Dedifferentiated amniotic fluid mesenchymal stem cell (primary cell): ENCODE results near the gene B4GALT1.

Experiments used
- DNase-seq: peaks from one replicate; pipeline ENCODE4 v3.0.0-alpha.2; 2016; ENCODE audit errors: extremely low spot score

The B4GALT1 gene

DNA sequence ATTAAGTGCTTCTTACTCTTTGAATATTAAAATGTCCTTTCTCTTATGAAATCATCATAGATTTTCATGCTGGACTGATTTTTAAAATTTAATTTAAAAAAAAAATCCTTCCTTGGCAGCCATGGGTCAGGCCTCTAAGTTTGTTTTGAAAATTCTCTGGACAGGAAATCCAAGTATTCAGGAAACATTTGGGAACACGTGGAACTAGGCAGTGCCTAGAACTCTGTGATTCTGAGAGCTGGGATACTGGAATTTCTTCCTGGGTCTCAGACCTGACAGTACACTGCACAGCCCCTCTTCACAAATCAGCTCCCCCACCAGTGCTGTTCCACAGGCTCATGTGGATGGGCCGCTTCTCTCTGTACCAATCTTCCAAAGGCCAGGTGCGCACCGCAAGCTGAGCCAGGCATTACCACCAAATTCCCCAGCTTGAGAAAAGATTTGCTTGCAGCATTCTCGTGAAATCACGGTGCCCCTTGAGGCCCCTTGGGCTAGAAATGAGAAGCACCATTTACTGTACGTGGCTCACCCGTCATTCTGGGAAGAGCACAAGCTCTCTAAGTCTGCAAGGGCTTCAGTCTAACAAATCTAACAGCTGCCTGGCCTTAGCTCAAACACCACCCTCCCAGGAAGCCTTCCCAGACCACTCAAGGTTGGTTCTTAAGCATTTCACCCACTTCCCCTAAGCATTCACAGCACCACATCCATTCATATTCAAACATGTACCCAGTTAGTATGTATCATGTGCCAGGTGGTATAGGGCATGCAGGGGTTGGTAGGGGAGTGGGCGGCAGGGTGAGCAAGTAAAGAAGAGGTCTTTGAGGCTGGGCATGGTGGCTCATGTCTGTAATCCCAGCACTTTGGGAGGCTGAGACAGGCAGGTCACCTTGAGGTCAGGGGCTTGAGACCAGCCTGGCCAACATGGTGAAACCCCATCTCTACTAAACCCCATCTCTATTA lies 26.5 kb downstream of the B4GALT1 start:
- no peak for DNase-seq

DNA sequence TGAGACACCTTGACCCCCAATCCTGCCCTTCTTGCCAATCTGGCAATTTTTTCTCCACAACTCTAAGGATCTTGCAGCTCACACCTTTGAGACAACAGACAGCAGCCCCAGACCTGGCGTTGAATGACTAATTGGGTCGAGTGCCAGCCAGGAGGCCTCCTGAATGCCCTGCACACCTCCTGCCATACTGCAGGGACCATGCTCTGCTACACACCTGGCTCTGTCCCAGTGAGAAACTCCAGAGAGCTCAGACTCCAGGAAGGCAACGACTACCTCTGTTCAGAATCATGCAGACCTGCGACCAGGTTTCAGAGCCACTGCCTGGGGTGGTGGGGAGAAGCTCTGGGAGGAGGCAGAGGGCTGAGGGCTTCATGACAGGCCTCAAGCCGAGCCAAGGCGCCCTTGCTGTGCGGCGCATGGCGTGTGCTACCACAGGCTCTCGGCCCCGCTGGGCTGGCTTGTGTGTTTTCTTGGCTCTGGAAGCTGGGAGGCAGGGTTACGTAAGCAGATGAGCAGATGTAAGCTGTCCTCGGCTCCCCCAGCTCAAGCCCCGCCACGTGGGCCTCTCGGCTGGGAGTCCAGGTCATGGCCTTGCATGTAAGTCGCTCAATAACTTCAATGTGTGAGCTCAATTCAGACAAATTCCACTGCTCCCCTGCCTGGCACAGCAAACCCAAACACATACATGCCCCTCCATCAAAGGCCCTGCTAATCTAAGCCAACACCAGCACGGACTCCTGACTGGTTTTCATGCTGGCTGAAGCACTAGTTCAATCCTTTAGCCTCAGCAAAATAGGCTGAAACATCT lies 27.5 kb downstream of the B4GALT1 start:
- DNase-seq, result no peak

DNA sequence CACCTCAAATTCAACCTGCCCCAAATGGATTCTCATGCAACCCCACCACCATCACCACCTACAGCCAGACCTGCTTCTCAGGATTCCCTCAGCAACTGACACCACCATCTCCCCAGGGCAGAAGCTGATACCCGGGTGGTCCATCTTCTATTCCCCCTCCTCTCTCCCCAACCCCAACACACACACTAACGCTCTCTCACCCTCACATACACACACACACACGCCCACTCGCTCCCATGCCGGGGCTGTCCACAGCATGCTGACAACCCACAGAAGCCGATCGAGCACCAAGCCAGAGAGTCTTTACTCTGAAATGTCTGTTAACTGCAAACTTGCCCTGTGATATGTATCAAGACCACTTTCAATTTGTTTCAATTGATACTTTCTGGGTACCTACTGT lies 28.4 kb downstream of the B4GALT1 start:
- no peak for DNase-seq

DNA sequence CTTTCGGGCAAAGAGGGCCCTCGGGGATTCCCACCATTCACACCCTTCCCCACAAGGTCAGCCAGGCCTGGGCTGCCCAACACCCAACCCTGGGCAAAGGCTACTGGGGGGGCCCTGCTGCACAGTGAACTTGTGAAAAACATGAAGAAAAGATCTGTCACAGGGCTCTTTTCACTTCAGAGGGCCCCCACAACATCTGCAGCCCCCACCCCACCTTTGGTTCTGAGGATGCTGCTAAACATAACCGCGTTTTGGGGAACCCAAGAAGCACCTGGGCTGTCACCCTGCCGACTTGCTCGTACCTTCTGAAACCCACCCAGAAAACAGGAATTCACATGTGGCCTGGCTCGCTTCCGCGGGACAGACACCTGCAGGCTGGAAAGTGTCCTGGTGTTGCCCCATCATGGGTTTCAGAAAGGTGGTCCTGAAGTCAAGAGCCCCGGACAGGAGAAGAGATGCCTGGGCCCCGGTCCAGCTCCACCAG lies 29.3 kb downstream of the B4GALT1 start:
- DNase-seq, result no peak

DNA sequence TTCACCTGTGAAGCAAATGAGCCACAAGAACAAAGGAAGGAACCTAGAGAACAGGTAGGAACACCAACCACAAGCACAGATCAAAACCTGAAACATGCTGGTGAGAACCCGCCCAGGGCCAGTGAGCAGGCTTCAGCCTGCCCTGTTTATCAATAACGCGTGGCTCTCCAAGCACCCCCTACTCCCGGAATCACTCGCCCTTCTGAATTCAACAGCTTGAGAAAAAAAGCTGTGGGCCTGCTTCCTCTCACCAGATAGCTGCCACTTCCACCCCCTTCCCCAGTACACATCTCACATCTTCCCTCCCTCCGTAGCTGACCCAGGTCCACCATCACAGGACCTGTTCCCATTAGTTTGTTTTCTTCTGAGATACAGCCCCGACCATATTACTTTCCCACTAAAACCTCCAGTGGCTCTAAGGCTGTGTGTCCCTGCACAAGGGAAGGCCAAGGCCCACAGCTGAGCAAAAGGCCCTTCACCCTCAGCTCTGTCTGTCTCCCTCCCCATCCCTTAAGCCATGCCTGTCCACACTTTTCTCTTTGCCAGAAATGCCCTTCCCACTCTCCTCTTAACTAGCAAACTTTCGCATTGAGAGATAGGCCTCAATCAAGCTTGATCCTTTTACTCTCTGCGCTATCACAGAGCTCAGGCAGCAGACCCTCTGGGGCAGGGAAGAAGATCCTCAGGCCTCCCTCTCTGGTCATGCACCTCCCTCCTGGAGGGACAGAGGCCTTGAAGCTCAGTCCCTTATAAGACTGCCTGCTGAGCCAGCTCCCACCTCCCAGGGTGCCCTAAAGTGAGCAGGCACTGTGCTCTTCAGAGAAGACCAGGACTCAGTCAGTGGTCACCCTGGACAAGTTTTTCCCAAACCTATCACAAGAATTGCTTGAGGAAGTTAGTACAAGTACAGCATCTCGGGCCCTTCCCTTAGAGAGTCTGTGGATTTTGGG lies 30.1 kb downstream of the B4GALT1 start:
- DNase-seq, result no peak

DNA sequence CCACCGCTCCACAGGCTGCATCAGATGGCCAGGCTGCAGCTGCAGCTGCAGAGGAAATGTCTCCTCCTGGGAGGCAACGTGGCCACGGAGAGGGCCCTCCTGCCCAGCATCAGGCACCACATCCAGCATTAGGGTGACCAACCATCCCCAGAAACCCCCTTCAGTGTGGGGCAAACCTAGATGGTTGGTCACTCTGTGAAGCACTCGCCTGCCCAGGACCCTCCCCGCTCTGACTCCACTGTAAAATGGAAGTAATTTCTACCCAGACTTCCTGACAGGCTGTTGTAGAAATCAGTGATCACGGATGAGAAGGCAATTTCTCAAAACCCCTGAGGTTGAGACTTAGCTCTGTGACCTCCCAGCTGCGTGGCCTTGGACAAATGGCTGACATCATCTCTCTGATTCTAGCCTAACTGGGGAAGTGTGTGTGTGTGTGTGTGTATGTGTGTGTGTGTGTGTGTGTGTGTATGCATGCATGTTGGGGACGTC lies 31.6 kb downstream of the B4GALT1 start:
- DNase-seq, result no peak

DNA sequence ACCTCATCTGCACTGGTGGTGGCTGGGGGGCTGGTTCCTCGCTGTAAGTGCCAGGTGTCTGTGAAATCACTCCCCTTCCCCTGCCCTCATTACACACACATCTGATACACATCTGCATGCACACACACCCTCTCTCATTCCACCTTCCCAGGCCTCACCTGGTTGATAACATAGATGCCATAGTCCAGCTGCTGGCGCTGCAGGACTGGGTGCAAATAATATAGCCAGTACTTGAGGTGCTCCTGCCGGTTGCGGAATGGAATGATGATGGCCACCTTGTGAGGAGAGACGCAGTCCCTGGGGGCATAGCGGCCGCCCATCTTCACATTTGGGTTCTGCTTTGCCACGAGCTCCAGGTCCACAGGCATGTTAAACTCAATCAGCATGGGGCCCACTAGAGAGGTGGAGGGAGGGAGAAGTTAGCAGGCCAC lies 32.1 kb downstream of the B4GALT1 start:
- DNase-seq, result no peak

DNA sequence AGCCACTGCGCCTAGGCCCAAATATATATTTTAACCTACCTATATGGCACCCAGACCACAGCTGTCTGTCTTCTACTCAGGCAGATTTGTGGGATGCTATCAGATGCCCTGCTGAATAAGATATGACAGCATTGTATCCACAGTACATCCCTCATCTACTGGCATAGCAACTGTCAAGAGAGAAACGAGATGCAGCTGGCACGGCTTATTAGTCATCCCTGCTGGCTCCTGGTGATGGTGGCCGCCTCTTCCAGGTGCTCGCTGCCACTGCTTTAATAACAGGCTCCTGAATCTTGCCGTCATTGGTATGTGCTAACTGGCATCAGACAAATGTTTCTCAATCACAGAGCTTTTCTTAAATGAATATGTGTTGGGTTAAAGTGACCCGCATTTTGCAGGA lies 34.0 kb downstream of the B4GALT1 start:
- no peak for DNase-seq

DNA sequence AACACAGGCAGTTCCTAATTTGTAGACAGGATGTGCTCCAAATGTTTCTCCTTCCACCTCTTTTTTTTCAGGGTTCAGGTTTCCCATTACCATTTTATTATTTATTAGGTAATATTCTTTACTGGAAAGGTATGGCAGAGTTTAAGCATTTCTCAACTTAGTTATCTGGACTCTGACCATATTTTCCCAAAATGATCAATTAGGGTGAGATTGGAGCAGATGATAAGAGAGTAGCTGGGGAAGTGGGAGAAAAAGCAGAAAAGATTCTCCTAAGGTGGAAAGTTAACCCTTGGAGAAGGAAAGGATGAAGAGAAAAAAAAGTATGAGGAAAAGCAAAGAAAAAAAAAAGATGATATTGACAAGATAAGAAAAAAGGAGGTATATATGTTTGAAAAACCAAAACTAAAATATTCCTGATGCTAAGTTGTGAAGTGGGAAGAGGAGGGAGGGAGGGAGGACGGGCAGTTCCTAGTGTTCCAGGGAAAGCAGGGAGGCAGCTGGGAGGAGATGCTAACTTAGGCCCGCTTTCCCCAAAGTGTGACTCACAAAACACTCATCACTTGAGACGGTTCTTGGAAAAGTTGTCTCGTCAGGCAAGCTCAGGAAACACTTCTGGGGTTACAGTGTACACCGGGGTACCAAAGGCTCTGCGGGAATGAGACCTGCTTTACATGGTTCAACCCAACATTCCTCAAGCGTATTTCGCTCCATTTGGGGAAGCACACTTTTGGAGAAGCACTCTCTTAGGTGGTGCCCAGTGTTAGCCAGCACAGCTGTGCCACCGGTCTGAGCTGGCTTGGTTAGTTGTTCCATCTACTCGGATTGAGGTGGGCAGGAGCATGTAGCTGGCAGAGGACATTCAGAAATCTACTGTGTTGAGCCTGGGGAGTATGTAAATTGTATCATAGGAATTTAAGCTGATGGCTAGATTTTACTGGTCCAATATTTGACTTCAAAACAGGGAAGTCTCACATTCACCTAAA lies 35.1 kb downstream of the B4GALT1 start:
- peak; percentile 56 for DNase-seq

DNA sequence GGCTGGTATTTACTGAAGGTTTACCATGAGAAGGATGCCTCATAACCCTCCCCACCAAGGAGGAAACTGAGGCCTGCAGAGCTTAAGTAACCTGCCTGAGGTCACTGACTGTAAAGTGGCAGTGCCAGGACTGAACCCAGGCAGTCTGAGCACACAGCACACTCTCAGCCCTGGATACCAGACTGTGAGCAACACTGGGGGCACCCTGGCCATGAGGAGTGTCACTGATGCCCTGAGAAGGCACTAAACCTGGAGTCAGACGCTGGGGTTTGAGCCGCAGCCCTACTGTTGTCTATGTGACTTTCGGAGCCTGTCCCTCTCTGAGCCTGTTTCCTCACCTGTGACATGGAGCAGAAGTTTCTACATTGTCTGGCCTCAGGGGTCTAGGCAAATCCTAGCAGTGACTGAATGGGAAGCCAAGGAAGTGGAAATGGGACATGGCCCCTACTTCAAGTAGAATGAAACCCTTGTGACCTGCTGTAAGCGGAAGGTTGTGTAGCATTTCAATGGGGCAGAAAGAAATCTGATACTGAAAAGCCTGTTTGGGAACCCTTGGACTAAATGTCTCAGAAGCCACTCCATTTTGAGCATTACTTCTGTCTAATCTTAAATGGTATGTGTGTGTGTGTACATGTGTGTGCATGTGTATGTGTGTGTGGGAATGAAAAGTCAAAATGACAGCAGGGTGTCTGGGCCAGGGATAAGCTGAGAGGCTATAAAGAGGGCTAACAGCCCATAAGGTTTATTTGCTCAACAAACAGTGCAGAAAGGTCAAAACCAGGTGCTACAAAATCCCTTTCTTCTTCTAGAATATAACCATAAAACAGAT lies 36.0 kb downstream of the B4GALT1 start:
- no peak for DNase-seq

DNA sequence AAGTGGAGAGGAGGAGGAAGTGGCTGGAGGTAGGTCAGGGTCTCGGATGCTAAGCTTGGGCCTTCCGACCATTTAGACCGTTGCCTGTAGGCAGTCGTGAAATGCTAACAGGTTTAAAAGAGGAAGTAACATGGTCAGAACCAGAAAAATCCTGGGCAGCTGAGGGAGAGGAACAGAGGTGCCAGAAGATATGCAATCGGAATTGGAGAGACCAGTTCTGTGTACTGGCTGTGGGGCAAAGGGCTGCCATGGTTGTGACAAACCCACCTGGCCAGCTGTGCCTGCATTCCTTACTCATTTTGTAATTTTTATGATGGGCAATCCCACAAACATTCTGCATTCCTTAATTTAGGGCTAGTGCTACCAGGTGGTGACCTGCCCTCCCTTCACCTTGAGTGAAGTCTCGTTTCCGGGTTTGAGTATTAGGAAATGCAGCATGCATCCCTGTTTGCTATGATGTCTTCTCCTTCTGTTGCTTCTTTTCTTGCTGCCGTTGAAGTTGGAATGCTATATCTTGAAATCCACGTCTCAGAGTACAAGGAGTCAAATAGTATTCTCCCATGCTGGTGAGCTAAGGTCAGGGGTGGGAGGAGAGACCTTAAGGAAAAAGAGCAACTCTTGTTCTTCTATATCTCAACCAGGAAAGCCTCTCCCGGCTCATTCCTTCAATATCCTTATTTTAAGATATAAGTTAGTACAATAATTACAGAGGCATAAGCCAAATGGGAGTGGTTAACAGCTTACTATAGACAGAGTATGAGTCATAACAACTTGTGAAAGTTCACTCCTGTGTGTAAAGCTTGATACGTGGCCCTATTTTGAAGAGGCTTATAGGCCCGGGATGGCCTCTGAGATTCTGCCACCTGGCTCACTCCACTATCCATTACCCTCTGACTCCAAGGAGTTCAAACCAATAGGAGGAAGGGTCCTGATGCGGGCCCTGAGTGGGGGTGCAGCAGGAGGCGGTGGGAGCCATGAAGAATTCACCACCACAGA lies 37.0 kb downstream of the B4GALT1 start:
- DNase-seq, result no peak

DNA sequence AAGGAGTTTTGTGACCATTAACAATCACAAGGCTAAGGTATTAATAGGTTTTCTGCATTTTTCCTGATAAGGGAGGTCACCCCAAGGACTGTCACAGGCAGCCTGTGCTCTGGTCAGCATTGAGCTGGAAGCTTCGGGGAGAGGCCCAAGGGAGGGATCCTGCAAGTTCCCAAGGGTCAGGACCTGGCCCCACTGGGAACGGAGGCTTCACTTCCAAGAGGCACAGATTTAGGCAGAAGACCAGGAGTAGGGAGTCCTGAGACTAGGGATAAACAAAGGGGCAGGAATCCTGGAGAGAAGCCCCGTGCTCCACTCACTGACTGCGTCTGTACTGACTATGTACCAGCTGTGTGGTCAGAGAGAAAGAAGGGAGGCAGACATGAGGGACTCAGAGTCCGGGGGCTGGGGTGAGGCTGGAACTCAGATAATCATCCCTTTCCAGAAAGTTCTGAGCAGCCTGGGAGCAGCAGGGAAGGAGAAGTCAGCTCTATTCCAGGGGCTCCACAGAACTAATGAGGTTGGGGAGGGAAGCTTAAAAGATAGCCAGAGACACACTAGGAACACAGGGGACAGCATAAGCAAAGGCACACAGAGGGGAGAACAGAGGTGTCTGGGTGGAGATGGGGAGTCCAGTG lies 37.8 kb downstream of the B4GALT1 start:
- DNase-seq, result no peak

DNA sequence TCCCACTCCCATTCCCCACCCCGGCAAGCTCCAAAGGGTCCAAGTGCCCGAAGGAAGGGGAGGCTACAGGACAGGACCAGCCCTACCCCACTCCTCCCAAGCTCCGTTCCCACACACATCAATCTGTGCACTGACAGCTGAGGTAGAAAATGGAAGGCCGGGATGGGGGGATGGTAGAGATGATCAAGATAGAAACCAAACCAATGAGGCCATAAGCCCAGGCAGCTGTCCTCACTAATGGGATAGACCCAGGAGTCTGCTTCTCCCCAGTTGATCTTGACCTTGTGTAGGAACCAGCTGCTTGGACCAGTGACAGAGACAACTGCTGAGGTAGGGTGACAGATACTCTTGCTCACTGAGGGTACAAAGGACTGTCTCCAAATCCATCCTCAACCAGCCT lies 38.6 kb downstream of the B4GALT1 start:
- DNase-seq, result no peak

DNA sequence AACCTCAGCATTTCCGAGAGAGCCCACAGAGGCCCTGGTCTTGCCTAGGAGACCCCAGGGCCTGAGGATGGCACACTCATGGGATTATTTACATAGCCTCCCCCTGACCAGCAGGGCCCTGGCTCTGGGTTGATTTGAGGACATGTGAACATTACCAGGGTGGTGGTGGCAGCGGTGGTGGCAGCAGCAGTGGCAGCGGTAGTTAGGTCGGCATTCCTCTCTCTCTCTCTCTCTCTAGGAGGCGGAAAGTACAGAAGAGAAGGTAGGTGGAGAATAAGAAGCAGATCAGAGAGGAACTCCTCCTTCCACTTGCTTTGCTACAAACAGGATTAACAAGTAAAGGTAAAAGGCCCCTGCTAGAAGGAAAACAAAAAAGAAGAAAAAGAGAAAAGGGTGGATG lies 39.3 kb downstream of the B4GALT1 start:
- no peak for DNase-seq

DNA sequence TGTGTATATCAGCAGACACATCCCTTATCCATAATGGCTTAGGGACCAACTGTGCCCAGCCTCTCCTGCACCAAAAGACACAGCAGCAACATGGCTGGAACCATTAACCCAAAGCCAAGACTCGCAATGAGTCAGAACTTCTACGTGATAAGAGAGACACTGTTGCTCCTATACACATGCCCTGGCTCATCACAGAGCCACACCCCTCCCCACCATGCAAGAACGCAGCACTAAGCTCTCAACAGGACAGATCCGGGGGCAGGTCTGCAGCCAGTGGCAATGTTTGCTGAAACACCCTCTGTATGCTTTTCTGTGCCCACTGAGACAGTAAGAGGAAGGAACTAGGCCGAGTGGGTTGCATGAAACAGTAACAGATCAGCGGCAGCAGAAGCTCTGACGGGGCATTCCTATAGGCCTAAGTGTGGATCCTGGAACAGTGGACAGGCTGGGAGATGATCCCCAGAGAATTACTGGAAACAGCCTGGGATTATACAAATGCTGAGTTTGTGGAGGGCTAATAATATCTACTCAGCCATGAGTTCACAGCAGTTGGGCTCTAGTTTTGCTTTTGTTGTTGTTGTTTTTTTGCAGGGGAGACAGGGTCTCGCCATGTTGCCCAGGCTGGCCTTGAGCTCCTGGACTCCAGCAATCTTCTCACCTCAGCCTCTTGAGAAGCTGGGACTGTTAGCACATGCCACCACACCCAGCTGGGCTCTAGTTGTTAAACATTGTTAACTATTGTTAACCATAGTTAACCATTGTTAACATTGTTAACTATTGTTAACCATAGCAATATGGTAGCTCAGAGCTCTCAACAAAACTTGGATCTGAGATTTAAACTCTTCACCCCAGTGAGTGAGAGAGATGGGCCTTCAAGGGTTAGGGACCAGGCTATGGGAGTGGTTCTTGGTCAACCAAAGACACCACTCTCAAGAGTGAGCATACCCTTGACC lies 41.0 kb downstream of the B4GALT1 start:
- DNase-seq, result no peak

DNA sequence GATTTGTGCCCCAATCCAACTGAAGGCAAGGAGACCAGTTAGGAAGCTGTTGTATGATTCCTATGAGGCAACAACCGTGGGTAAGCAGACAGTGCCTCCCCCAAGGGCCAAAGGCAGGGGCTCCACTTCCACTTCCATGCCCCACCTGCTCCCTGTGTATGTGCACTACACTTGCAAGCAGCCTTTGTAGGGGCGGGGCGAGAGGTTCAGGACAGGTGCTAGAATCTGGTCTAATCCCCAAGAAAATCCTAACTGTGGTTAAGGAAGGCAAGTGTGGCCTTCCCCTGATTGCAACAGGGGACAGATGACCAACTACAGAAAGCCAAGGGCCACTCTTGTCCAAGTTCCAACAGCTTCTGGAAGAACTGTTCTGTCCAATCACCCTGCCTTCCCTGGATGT lies 41.7 kb downstream of the B4GALT1 start:
- no peak for DNase-seq
